Nephron (organoid): ENCODE measurements around the gene KRTAP12-3.
"Not testable (repeated sequence)": the region's sequence is repeated elsewhere in the genome, so short reads cannot be mapped to it uniquely, and the experiment has no call there.

Experiments used
- H3K27ac Mint-ChIP-seq, 3 experiments: 2 replicates each; pipeline ENCODE4 v1.8.0; 2020; ENCODE audit warnings: mixed read lengths in 3 of 3, mild to moderate bottlenecking in 2 of 3, moderate library complexity in 1 of 3
- H3K27me3 Mint-ChIP-seq: 2 replicates; pipeline ENCODE4 v1.8.0; 2021; ENCODE audit warnings: low read depth, mild to moderate bottlenecking, moderate library complexity, mixed read lengths
- H3K36me3 Mint-ChIP-seq: 2 replicates; pipeline ENCODE4 v1.8.0; 2020; ENCODE audit warnings: low read depth, mixed read lengths
- H3K4me1 Mint-ChIP-seq: 2 replicates; pipeline ENCODE4 v1.8.0; 2020; ENCODE audit warnings: mixed read lengths
- H3K4me3 Mint-ChIP-seq, 3 experiments: 2 replicates each; pipeline ENCODE4 v1.8.0; 2020; ENCODE audit warnings: mild to moderate bottlenecking in 3 of 3, mixed read lengths in 3 of 3, moderate library complexity in 2 of 3
- H3K9me3 Mint-ChIP-seq: 2 replicates; pipeline ENCODE4 v1.8.0; 2020; ENCODE audit warnings: mixed read lengths
- TF ChIP-seq, protein P1 (sequence below), 3 experiments: fragments of 200-600 bp; sonication (generic); IDR thresholded peaks; one replicate each; pipeline ENCODE4 v1.5.0; 2021; ENCODE audit warnings: antibody characterized with exemption in 3 of 3; ENCODE audit not compliant: unreplicated experiment in 3 of 3

The KRTAP12-3 gene

DNA sequence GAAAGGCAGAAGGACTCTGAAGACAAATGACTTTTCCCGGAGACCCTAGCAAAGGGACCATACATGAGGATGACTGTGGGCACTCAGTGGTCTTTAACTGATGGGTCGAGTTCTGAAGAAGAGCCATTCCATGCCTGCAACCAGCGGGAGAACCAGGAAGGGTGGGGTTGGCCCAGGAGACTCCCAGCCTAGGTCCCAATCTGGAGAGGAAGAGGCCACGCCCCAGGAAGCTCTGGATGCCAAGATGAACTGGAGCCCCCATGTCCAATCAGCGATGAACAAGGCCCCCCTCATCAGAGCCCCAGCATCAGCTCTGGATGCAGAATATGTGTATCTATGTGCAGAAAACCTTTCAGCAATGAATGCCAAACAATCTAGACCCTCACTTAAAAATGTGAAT, 17.0 kb upstream of the KRTAP12-3 start:
- Mint-ChIP-seq H3K4me1 (no peaks in the 10 kb centered on the region), H3K4me3 (no peak overlapping the region), H3K36me3 (peaks cover 8% of the 10 kb centered on the region), H3K27ac (no peak overlapping the region), H3K9me3 (peaks cover 47% of the 10 kb centered on the region), H3K27me3 (peaks cover 9% of the 10 kb centered on the region)
- TF ChIP-seq, protein P1, sequence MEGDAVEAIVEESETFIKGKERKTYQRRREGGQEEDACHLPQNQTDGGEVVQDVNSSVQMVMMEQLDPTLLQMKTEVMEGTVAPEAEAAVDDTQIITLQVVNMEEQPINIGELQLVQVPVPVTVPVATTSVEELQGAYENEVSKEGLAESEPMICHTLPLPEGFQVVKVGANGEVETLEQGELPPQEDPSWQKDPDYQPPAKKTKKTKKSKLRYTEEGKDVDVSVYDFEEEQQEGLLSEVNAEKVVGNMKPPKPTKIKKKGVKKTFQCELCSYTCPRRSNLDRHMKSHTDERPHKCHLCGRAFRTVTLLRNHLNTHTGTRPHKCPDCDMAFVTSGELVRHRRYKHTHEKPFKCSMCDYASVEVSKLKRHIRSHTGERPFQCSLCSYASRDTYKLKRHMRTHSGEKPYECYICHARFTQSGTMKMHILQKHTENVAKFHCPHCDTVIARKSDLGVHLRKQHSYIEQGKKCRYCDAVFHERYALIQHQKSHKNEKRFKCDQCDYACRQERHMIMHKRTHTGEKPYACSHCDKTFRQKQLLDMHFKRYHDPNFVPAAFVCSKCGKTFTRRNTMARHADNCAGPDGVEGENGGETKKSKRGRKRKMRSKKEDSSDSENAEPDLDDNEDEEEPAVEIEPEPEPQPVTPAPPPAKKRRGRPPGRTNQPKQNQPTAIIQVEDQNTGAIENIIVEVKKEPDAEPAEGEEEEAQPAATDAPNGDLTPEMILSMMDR (IDR thresholded peaks at IDR 0.05; ENCODE audit: unreplicated experiment in 3 of 3), result no peak

DNA sequence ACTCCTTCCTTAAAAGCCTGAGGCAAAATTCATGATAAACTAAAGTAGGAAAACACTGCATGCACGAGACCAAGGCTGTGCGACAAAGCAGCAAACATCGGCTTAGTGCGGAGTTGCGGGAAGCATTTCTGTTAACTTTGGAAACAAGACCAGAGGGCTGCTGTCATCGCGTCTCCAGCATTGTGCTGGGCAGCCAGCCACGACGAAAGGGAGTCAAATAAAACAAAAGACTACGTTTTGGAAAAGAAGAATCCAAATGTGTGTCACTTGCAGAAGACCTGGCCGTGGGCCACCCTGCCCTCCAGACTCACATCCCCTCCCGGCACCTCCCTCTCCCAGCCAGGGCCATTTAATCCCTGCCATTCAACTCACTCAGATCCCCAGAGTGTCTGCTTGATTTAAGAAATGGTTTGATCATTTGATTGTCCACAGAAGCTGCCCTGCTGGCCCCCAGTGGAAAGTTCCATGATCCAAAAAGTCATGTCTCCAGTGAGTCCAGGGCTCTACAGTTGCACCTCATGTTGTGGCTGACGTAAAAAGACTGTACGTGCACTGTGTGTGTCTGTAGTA, 13.9 kb upstream of the KRTAP12-3 start:
- Mint-ChIP-seq H3K9me3 (peaks cover 53% of the 10 kb centered on the region), H3K36me3 (peaks cover 11% of the 10 kb centered on the region), H3K27me3 (peaks cover 16% of the 10 kb centered on the region), H3K27ac (no peak overlapping the region), H3K4me1 (peaks cover 11% of the 10 kb centered on the region), H3K4me3 (no peak overlapping the region)
- TF ChIP-seq, protein P1 (IDR thresholded peaks at IDR 0.05; ENCODE audit: unreplicated experiment in 3 of 3), result no peak

DNA sequence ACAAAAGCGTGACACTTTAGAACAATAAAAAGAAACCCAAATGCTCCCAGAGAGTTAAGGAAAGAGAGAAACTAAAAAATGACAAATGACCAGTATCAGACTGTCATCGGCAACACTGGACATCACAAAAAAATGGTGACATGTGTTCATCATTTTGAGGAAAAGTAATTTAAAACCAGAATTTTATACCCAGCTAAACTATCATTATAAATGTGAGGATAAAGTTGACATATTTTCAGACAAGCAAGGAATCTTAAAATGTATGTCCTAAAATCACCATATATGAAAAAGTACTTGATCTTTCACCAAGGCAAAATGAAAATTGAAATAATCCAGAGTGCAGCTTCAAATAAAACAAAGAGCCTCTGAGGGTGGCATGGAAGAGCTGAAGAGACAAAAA, 12.9 kb upstream of the KRTAP12-3 start:
- H3K9me3 Mint-ChIP-seq, result peaks cover 51% of the 10 kb centered on the region
- H3K27ac Mint-ChIP-seq, result no peak overlapping the region
- peaks cover 11% of the 10 kb centered on the region for H3K36me3 Mint-ChIP-seq
- peaks cover 11% of the 10 kb centered on the region for H3K4me1 Mint-ChIP-seq
- TF ChIP-seq, protein P1 (IDR thresholded peaks at IDR 0.05; ENCODE audit: unreplicated experiment in 3 of 3), result no peak
- peaks cover 14% of the 10 kb centered on the region for H3K27me3 Mint-ChIP-seq
- H3K4me3 Mint-ChIP-seq, result no peak overlapping the region

DNA sequence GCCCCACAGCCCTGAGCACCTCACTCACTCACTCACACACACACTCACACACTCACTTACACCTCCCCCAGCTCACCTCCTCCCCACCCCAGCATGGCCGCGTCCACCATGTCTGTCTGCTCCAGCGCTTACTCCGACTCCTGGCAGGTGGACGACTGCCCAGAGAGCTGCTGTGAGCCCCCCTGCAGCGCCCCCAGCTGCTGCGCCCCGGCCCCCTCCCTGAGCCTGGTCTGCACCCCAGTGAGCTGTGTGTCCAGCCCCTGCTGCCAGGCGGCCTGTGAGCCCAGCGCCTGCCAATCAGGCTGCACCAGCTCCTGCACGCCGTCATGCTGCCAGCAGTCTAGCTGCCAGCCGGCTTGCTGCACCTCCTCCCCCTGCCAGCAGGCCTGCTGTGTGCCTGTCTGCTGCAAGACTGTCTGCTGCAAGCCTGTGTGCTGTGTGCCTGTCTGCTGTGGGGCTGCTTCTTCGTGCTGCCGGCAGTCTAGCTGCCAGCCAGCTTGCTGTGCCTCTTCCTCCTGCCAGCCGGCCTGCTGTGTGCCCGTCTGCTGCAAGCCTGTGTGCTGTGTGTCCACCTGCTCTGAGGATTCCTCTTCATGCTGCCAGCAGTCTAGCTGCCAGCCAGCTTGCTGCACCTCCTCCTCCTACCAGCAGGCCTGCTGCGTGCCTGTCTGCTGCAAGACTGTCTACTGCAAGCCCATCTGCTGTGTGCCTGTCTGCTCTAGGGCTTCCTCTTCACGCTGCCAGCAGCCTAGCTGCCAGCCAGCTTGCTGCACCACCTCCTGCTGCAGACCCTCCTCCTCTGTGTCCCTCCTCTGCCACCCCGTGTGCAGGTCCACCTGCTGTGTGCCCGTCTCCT, 11.1 kb upstream of the KRTAP12-3 start, which contains the start of gene KRTAP10-11:
Gene KRTAP10-11, plus strand, starts transcription at position 49 of the 856 bp plus-strand sequence. Its CDS starts 45 bp downstream, at position 94.
- peak within 1 kb of the TSS in 1 of 3 experiments; percentile 31 for H3K27ac Mint-ChIP-seq

DNA sequence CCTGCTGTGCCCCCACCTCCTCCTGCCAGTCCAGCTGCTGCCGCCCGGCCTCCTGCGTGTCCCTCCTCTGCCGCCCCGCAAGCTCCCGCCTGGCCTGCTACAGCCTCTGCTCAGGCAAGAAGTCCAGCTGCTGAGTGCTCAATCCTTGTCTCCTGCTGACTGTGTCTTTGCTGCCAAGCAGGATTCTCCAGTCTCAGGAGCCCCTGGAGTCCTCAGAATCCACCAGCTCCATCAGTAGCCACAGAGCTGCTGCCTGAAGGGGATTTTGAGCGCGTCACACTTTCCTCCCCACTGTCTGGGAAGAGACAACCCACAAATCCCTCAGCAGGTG, 10.5 kb upstream of the KRTAP12-3 start:
- H3K9me3 Mint-ChIP-seq, result peaks cover 33% of the 10 kb centered on the region
- TF ChIP-seq, protein P1 (IDR thresholded peaks at IDR 0.05; ENCODE audit: unreplicated experiment in 3 of 3), result no peak
- peaks cover 11% of the 10 kb centered on the region for H3K36me3 Mint-ChIP-seq
- H3K27ac Mint-ChIP-seq, result peak overlapping the region in 1 of 3 experiments; percentile 31
- H3K4me3 Mint-ChIP-seq, result no peak overlapping the region
- H3K27me3 Mint-ChIP-seq, result peaks cover 12% of the 10 kb centered on the region
- peaks cover 11% of the 10 kb centered on the region for H3K4me1 Mint-ChIP-seq

More for the DNA sequence above, 11.1 kb upstream of the KRTAP12-3 start, which contains the start of gene KRTAP10-11:
- Mint-ChIP-seq H3K27me3 (peaks cover 12% of the 10 kb centered on the region), H3K9me3 (peaks cover 36% of the 10 kb centered on the region), H3K36me3 (peaks cover 11% of the 10 kb centered on the region), H3K4me1 (peaks cover 11% of the 10 kb centered on the region)
- H3K4me3 Mint-ChIP-seq, result not testable (repeated sequence)

DNA sequence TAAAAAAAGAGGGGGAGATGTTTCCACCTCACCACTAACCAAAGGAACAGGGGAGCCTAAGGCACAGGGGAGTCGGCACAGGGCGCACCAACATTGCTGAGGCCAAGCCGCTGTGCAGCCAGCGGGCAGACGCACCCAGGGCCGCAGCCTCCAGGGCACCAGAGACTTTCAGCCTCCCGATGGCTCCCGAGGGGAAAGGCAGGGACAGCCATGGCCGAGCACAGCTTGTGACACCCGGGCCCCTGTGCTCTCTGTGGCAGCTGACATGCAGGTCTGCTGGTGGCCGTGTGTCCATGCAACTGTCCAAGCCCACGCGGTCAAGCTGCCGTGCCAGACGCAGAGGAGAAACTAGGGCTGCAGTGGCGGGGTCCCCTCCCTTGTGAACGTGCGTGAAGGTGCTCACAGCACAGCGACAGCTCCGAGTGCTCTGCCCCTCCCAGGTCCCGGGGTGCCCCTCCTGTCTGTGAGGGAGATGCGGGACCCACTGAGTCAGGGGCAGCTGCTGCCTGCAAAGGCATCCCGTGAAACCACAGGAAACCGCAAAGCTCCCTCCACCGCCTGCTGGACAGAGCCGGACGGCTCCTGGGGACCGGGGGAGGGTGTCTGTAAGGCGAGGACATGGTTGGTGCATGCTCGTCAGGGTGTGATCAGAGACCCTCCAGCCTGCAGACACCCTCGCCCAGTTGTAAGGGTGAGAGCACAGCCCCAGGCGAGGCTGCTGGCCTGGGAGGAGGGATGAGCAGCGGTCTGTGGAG, 9.0 kb upstream of the KRTAP12-3 start:
- H3K36me3 Mint-ChIP-seq, result peaks cover 11% of the 10 kb centered on the region
- H3K9me3 Mint-ChIP-seq, result peaks cover 27% of the 10 kb centered on the region
- H3K27ac Mint-ChIP-seq, result no peak overlapping the region
- TF ChIP-seq, protein P1 (IDR thresholded peaks at IDR 0.05; ENCODE audit: unreplicated experiment in 3 of 3), result no peak
- peaks cover 18% of the 10 kb centered on the region for H3K27me3 Mint-ChIP-seq
- H3K4me3 Mint-ChIP-seq, result no peak overlapping the region
- peaks cover 11% of the 10 kb centered on the region for H3K4me1 Mint-ChIP-seq
